HG02798 (cell line): ENCODE measurements around the gene ZNF214.
"Not testable (repeated sequence)": the region's sequence is repeated elsewhere in the genome, so short reads cannot be mapped to it uniquely, and the experiment has no call there.

ENCODE experiments used
- ATAC-seq: cut with Tn5 transposase; IDR thresholded peaks from one replicate; pipeline ENCODE4 v1.9.1; 2021; ENCODE audit warnings: mild to moderate bottlenecking; ENCODE audit not compliant: unreplicated experiment, poor library complexity

ZNF214 gene

DNA sequence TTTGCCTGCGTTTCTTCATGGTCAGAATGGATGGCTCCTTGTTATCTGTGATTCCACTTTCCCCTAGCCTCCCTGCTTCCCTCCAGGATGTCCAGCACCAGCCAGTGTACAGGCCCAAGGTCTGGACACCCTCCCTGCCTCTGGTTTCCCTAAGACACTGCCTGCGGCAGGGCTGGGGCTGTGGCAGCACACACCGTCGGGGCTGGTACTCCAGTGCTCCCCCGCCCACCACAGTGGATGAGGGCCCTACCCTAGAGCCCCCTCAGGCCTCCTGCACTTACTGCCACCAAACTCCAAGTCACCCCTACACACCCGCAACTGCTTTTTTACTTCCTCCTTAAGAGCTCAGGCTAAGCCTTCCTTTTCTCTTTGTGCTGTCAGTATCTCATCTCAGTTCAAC is 28.9 kb downstream of the ZNF214 start:
- ATAC-seq: no peak

GRCh38 chr11:6988506-6988905 is 31.6 kb downstream of the ZNF214 start:
- ATAC-seq: no peak

- ATAC-seq: no peak
Measured at GRCh38 chr11:6986487-6986886, 33.7 kb downstream of the ZNF214 start.

DNA sequence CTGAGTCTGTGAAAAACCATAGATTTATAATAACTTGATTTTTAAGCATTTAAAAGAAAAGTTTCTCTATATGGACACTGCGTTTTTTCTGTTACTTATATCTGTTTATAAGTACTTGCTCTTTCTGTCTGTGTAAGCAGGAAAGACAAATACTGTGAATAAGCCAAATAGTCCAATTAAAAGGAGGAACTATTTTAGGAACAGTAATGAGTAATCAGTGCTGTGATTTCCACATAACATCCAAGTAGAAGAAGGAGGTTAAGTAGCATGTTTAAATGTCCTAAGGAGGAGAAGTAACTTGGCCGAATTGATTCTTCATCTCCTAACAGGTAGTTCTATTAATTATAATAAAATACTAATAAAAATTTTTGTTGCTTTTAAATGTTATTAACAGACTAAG is 40.8 kb downstream of the ZNF214 start:
- no peak for ATAC-seq

GRCh38 chr11:6969854-6970253 is 50.3 kb downstream of the ZNF214 start:
- not testable (repeated sequence) for ATAC-seq

GRCh38 chr11:6968816-6969215 is 51.3 kb downstream of the ZNF214 start:
- no peak for ATAC-seq

DNA sequence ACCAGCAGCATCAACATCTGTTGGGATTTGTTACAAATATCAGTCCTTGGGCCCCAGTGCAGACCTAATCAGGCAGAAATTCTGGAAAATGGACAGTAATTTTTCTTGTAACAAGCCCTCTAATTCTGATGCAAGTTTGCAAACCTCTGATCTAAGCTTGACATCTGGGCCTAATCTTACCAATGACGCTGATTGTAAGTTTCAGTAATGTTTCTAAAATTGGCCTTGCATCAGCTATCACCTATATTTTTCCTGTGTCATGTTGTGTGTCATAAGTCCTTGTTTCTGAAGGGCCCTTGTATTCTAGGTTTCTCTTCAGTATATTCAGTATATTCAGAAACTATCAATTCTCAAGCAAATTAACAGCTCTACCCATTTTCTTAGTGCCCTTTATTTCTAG is 57.5 kb downstream of the ZNF214 start:
- ATAC-seq: peak; percentile 85

- peak; percentile 15 for ATAC-seq
Measured at GRCh38 chr11:6962141-6962540, 58.0 kb downstream of the ZNF214 start.

- ATAC-seq: not testable (repeated sequence)
Measured at GRCh38 chr11:6954248-6954647, 65.9 kb downstream of the ZNF214 start.
